Motor neuron (in vitro differentiated cells): ENCODE results near the gene RAB36. TPM values are rescaled to one million over a fixed set of nuclear protein-coding genes. Genes with fewer than 3 reads are reported as not detected.
A peak's percentile ranks its signal among the peaks of the same experiment; 100 is the strongest.

Experiments used
- ATAC-seq, 8 experiments: fragments of 200-7000 bp; cut with Tn5 transposase; replicated peaks in 6 of 8; 2 replicates each; pipeline ENCODE4 v1.8.0; 2021; ENCODE audit warnings: mild to moderate bottlenecking in 8 of 8, moderate library complexity in 8 of 8
- H3K27ac ChIP-seq, 2 donors: fragments of 250-450 bp; sonication (Bioruptor Pico); 2 replicates each; pipeline ENCODE4 v1.9.0; 2021; ENCODE audit warnings: antibody characterized with exemption in 2 of 2, mild to moderate bottlenecking in 2 of 2, moderate library complexity in 1 of 2
- H3K4me1 ChIP-seq, 2 donors: fragments of 250-450 bp; sonication (Bioruptor Pico); replicated peaks in 1 of 2; 2 replicates each; pipeline ENCODE4 v1.6.1; 2021; ENCODE audit warnings: antibody characterized with exemption in 2 of 2, mild to moderate bottlenecking in 2 of 2, moderate library complexity in 1 of 2
- H3K4me3 ChIP-seq, 5 donors: fragments of 250-450 bp; sonication (Bioruptor Pico); 2 replicates each; pipeline ENCODE4 v1.9.0; 2021; ENCODE audit warnings: antibody characterized with exemption in 5 of 5, mild to moderate bottlenecking in 5 of 5, moderate library complexity in 4 of 5
- WGBS, 10 experiments: fragments of 450-650 bp; shearing (Covaris generic); methylation state at CpG; one replicate each; pipeline ENCODE4 v1.0.0; 2022; 5-methylcytosine and 5-hydroxymethylcytosine counted together
- in situ Hi-C, 9 experiments: fragments of 400-800 bp; cut with MboI; loops; one replicate each; pipeline ENCODE4 v1.15.0; 2021; ENCODE audit warnings: low sequenced_read_pairs in 9 of 9, low pct_unique_long_range_greater_than_20kb in 2 of 9; ENCODE audit not compliant: unreplicated experiment in 9 of 9
- total RNA-seq, 8 experiments: library from RNA; unstranded; fragments of 300-600 nt; gene quantifications; 2 replicates each; pipeline versions ENCODE4 v1.2.3 to v1.2.4, GENCODE V29; 2022

Gene RAB36
- total RNA-seq, 8 experiments from 2014 or later = 3.1 to 14.4 (median 3.9) TPM

GRCh38 chr22:23213581-23214334, 68.5 kb downstream of the RAB36 start:
- Histone ChIP-seq H3K4me3 (no peak overlapping the region), H3K27ac (peak overlapping the region; percentile 55 to 64), H3K4me1 (peaks cover 28 to 48% of the 10 kb centered on the region in 2 donors)
- 70 to 100% (median 92%) methylated on average over 2 to 10 of the region's 11 CpGs for WGBS, 10 experiments
- in situ Hi-C loops = no loop called here
- no peak for ATAC-seq

Other genes with a start within 250 kb of the RAB36 start
- 10 to 100 TPM in 6 of 8 experiments, 1 to 10 TPM in 2; 3.5 to 47.0 (median 35.9) TPM for gene GNAZ, start 75.0 kb upstream of the RAB36 start, total RNA-seq
- gene RSPH14, start 3.5 kb upstream of the RAB36 start, total RNA-seq = 1 to 10 TPM in 5 of 8 experiments, under 1 TPM in 1, not detected in 2; 0.77 to 6.1 (median 2.7) TPM
- 10 to 100 TPM; 20.7 to 41.5 (median 28.6) TPM for gene BCR, start 35.0 kb downstream of the RAB36 start, total RNA-seq